Measurements from ENCODE around the gene SH3BP2.
"Not testable (repeated sequence)": the region's sequence is repeated elsewhere in the genome, so short reads cannot be mapped to it uniquely, and the experiment has no call there.

Gene SH3BP2

GRCh38 chr4:2792711-2793585 lies at the start of gene SH3BP2:
SH3BP2 (plus strand) TSS chr4:2793085; CDS start chr4:2820618, 27,533 bp downstream.
- DNase-seq: no peak

GRCh38 chr4:2743518-2744445 lies 49.1 kb upstream of the SH3BP2 start:
- DNase-seq: no peak

- peak in 1 of 2 experiments; percentile 26 for DNase-seq
These were observed 48.2 kb upstream of the SH3BP2 start for GRCh38 chr4:2744576-2745270.

GRCh38 chr4:2745516-2745915 lies 47.4 kb upstream of the SH3BP2 start:
- no peak for DNase-seq

- no peak for DNase-seq
These were observed 46.7 kb upstream of the SH3BP2 start for GRCh38 chr4:2745981-2746806.

GRCh38 chr4:2746891-2747695 lies 45.8 kb upstream of the SH3BP2 start:
- no peak for DNase-seq

GRCh38 chr4:2750719-2751605 lies 41.9 kb upstream of the SH3BP2 start:
- no peak for DNase-seq

GRCh38 chr4:2753436-2753835 lies 39.4 kb upstream of the SH3BP2 start:
- DNase-seq: no peak

- no peak for DNase-seq
These were observed 37.8 kb upstream of the SH3BP2 start for GRCh38 chr4:2754848-2755819.

- DNase-seq: no peak
These were observed 36.8 kb upstream of the SH3BP2 start, which contains the start of gene TNIP2 for GRCh38 chr4:2755821-2756690. TNIP2 (minus strand) TSS chr4:2756336; CDS start chr4:2756289, 47 bp downstream.

GRCh38 chr4:2756691-2757350 lies 36.1 kb upstream of the SH3BP2 start:
- DNase-seq: no peak

GRCh38 chr4:2757426-2757825 lies 35.5 kb upstream of the SH3BP2 start:
- DNase-seq: no peak

GRCh38 chr4:2761035-2761923 lies 31.6 kb upstream of the SH3BP2 start:
- DNase-seq: no peak

- DNase-seq: no peak
These were observed 30.8 kb upstream of the SH3BP2 start for GRCh38 chr4:2762048-2762447.

GRCh38 chr4:2762486-2763370 lies 30.2 kb upstream of the SH3BP2 start:
- DNase-seq: not testable (repeated sequence)
